Spleen (tissue), 7 donors: ENCODE measurements around the gene TNFRSF25.
"Not testable (repeated sequence)": the region's sequence is repeated elsewhere in the genome, so short reads cannot be mapped to it uniquely, and the experiment has no call there.

Experiments
- POLR2A ChIP-seq, 3 donors: fragments of 450-650 bp; IDR thresholded peaks; one replicate each; pipeline ENCODE4 v1.5.1; 2017; ENCODE audit warnings: antibody characterized with exemption in 3 of 3, mild to moderate bottlenecking in 1 of 3
- POLR2AphosphoS5 ChIP-seq, 3 donors: sonication (generic); formaldehyde crosslinking; IDR thresholded peaks; one replicate each; pipeline ENCODE4 v1.5.1; 2017; ENCODE audit warnings: antibody characterized with exemption in 3 of 3
- TF ChIP-seq, protein P1 (sequence below), 11 experiments: fragments of 200-600 bp in 7 of 11; fragments of 450-650 bp in 4 of 11; sonication (generic) in 4 of 11; IDR thresholded peaks in 8 of 11; conservative IDR thresholded peaks in 3 of 11; 1 replicate in 7 of 11; 2 replicates in 4 of 11; pipeline versions ENCODE4 v1.4.0 to v1.8.0; 2016 to 2021; ENCODE audit warnings: antibody characterized with exemption in 11 of 11, inconsistent platforms in 4 of 11, mild to moderate bottlenecking in 1 of 11
- donor health status: DM: no; HTN: no; CAD: no; lungs with moderate emphysema.
- donor health status: DM: no; HTN: no; CAD: no.
- donor health status: DM: no; HTN: no; CAD: no.

DNA sequence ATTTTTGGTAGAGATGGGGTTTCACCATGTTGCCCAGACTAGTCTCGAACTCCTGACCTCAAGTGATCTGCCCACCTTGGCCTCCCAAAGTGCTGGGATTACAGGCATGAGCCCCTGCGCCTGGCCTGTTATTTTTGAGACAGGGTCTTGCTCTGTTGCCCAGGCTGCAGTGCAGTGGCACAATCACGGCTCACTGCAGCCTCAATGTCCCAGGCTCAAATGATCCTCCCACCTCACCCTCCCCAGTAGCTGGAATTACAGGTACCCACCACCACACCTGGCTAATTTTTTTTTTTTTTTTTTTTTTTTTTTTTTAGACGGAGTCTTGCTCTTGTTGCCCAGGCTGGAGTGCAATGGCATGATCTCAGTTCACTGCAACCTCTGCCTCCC is 27.9 kb upstream of the TNFRSF25 start:
- TF ChIP-seq POLR2A, POLR2AphosphoS5 (IDR thresholded peaks at IDR 0.05): not testable (repeated sequence)
- TF ChIP-seq, protein P1, sequence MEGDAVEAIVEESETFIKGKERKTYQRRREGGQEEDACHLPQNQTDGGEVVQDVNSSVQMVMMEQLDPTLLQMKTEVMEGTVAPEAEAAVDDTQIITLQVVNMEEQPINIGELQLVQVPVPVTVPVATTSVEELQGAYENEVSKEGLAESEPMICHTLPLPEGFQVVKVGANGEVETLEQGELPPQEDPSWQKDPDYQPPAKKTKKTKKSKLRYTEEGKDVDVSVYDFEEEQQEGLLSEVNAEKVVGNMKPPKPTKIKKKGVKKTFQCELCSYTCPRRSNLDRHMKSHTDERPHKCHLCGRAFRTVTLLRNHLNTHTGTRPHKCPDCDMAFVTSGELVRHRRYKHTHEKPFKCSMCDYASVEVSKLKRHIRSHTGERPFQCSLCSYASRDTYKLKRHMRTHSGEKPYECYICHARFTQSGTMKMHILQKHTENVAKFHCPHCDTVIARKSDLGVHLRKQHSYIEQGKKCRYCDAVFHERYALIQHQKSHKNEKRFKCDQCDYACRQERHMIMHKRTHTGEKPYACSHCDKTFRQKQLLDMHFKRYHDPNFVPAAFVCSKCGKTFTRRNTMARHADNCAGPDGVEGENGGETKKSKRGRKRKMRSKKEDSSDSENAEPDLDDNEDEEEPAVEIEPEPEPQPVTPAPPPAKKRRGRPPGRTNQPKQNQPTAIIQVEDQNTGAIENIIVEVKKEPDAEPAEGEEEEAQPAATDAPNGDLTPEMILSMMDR (IDR thresholded peaks at IDR 0.05 in 8 of 11, conservative IDR thresholded peaks at IDR 0.05 in 3 of 11) = not testable (repeated sequence)
